HG03025 (cell line): ENCODE measurements around the gene GATA6.
"Not testable (repeated sequence)": the region's sequence is repeated elsewhere in the genome, so short reads cannot be mapped to it uniquely, and the experiment has no call there.

ENCODE experiments used
- ATAC-seq: cut with Tn5 transposase; IDR thresholded peaks from one replicate; pipeline ENCODE4 v1.9.1; 2021; ENCODE audit warnings: mild to moderate bottlenecking, moderate library complexity; ENCODE audit not compliant: unreplicated experiment, low FRiP score

Gene GATA6

GRCh38 chr18:22179174-22179573 lies 9.8 kb downstream of the GATA6 start:
- no peak for ATAC-seq

DNA sequence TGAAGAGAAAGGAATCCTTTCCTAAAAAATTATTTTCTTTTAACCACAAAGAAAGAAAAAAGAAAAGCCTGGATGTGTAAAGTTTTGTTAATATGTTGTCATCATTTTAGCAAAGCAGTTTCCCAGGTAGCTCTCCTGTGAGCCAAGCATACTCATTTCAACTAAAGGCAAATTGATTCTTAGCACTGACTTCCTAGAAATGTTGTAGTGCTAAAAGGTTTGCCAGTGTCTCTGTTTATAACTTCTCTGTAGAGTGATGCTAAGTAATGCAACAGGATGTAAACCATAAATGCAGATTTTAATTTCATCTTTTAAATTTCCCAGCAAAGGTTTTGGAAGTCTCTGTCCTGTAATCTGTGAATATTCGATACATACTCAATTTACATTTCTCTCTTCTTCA lies 10.2 kb downstream of the GATA6 start:
- no peak for ATAC-seq

GRCh38 chr18:22180722-22181121 lies 11.3 kb downstream of the GATA6 start:
- ATAC-seq: no peak

DNA sequence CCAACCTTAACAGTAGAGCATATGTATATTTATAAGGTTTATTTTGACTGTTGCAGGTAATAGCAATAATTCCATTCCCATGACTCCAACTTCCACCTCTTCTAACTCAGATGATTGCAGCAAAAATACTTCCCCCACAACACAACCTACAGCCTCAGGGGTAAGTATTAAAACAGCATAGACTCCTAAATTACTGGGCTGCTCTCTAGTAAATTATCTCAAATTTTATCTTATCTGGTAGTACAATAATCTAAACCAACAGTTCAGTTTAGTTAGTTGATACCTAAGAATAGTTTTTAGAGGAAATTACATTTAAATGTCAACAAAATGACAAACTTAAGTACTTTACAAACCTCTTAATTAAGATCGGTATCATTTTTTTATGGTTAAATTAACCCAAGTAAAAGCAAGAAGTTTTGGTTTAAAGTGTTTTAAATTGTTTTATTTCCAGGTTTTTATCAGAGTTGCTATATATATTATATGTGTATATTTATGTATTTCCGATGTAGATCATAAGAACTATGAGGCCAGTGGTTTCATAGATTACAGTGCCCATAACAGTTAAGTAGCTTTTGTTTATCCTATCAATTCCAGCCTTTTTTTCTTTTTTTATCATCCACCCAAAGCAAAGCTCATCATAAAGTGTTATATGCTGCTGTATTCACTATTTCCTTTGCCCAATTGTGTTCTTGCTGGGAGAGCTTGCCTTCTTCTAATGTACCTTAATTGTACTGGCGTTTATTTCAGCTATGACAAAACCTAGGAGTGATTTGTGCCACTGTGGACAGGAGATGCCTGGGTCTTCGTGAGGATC lies 13.7 kb downstream of the GATA6 start:
- no peak for ATAC-seq

DNA sequence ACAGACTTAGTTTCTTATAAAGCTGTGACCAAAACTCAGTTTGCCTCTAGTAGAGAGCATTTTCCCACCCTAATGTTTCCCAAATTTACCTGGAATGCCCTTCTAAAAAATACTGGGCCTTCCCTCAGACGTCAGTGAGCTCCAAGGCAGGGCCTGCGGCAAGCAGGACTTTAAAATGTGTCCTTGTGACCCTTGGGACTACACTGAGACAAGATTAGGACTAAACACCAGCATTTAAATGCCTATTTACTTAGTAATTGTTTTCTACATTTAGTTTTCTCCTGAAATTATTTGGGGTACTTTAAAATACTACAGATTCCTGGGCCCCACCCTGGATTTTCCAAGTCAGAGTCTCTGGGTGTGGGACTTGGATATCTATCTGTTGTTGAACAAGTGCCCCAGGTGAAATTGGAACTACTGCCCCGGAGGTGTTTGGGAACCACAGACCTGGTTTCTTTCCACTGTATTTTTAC lies 14.3 kb downstream of the GATA6 start:
- ATAC-seq: no peak

GRCh38 chr18:22184573-22184972 lies 15.2 kb downstream of the GATA6 start:
- ATAC-seq: not testable (repeated sequence)

GRCh38 chr18:22185273-22185672 lies 15.9 kb downstream of the GATA6 start:
- ATAC-seq: no peak

- no peak for ATAC-seq
Observed at GRCh38 chr18:22185771-22186386, 16.5 kb downstream of the GATA6 start.

DNA sequence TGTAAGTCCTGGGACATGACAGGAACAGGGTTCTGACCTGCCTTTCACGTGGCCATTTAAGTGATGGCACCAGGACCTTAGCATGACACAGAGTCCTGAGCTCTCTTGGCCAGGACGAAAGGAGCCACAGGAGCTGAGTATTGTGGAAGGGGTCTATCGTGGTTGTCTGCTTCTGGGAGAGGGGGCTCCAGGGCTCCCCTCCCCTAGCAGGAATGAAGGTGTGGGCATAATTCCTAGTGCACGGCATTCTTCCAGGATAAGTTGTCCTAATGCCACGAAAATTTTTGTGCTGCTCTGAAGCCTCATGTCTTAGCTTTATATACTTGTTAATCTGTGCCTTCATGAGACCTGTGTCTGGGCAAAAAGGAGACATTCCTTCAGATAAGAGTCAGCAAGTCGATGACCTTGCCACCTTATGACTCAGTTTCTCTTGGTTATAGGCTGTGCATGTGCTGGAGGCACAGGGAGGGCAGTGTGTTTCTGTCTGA lies 17.1 kb downstream of the GATA6 start:
- ATAC-seq: no peak

DNA sequence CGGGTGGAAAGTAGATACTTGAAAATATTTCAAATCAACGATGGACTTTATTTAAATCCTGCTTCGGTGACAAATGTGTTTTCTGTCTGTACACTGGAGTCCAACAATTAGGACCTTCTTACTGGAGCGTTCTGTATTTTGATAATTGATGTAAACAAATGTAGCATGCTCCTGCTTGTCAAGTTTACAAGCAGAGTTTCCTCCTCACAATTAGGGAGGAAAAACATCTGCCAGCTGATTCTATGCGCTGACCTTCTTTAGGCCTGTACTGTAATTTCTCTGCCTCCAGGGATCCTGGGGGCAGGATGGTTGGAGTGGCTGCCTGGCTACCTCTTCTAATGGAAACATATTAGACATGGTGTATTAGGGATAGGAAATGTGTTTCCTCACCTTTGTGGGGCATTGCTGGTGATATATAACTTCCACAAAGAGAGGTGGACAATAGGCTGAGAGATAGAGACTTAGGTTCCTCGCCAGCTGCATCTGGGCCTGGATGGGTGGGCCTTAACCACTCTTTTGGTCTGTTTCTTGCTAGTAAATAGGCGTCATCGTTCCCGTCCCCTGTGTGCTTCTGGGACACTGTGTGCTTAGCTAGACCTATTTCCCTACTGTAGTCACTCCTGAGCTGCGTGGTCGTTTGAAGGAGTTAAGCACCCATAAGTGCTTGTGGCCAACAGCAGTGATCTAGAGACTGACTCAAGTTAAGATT lies 19.3 kb downstream of the GATA6 start:
- ATAC-seq: no peak

- ATAC-seq: no peak
Observed at GRCh38 chr18:22189449-22190166, 20.2 kb downstream of the GATA6 start.

GRCh38 chr18:22191346-22191695 lies 21.9 kb downstream of the GATA6 start:
- ATAC-seq: no peak

DNA sequence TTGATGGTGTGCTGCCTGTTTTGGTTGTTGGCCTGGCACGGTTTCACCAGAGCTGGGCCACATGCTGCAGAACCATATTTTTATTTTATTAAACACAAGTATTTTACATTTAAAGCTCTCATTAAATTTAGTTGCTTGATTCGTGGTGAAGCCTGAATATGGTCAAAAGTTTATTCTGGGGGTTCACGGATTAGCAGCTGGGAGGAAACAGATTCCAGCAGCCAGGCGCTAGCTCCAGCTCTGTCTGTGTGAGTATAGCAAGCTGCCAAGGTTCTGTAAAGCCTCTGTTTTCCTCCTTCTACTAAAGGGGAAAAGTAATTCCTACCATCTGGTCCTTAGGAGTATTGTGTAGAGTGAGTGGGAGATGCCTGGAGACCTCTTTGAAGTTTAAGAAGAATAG lies 22.5 kb downstream of the GATA6 start:
- no peak for ATAC-seq

- ATAC-seq: no peak
Observed at GRCh38 chr18:22193466-22193865, 24.1 kb downstream of the GATA6 start.

DNA sequence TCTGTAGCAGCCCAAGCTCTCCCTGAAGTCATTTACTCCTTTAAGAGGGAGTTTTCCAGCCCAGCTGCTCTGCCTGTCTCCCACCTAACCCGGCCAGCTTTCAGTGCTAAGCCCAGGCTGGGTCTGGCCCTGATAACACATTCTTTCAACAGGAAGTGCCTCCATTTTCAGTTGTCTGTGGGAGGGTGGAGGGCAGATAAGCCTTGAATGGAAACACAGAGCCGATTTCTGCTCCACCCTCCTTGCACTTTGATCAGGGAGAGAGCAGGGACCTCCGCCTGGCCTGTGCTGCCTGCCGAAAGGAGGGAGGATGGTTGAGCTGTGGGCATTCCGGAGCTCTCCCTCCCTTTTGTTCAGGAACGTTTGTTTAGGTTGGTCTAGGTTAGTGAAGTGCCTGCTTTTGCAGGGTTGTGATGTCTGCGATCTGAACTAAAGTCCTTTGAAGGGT lies 24.8 kb downstream of the GATA6 start:
- ATAC-seq: no peak

GRCh38 chr18:22195052-22195451 lies 25.7 kb downstream of the GATA6 start:
- ATAC-seq: no peak

DNA sequence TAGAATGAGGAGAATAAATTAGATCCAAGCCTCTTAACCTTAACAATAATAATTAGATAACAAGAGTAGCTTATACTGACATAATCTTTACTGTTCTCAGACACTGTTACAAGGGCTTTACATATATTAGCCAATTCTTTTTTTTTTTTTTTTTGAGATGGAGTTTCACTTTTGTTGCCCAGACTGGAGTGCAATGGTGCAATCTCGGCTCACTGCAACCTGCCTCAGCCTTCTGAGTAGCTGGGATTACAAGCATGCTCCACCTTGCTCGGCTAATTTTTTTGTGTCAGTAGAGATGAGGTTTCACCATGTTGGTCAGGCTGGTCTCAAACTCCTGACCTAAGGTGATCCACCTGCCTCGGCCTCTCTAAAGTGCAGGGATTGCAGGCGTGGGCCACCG lies 27.6 kb downstream of the GATA6 start:
- not testable (repeated sequence) for ATAC-seq

DNA sequence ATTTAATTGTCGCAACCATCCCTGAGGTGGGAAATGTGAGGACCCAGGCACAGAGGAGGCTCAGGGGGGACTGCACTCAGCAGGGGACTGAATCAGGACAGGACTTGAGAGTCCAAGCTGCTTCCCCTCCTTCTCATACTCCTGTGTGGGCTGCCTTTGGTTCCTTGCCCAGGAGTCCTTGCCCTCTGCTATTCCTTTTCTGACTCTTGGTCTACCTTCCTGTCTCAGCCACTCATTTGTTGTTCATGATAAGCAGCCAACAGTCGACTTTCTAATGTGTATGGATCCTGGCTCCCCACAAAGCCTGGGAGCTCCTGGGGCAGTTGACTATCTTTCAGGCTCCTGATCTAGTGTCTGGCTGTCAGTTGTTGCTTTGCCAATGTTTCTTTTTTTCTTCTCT lies 28.3 kb downstream of the GATA6 start:
- ATAC-seq: no peak

DNA sequence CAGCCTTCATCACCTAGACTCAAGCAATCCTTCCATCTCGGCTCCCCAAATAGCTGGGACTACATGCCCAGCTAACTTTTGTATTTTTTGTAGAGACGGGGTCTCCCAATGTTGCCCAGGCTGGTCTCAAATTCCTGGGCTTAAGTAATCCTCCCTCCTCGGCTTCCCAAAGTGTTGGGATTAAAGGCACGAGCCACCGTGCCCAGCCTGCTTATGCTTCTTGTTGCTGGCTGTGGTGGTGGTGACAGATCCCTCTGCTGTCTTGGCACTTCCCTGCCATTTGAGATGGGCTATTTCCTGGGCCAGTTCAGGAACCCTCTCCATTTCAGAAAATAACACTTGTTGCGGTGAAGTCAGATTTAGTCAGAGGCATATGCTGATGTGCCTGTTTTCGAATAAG lies 28.8 kb downstream of the GATA6 start:
- ATAC-seq: no peak

DNA sequence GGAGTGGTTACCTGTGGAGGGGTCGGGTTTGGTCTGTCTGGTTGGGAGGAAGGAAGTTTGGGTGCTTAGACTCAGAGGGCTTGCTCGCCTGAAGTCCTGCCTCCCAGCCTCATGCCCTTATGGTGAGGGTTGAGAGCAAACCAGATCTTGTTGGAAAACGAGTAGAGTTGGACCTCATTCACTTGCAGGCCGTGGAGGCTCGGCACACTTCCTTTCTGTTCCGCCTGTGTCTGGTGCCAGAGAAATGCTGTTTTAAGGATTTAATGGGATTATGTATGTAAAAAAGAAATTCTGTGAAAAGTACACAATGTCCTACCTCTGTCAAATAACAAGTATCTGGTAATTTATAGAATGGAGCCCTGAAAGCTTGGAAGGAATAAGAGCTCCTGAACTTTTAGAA lies 29.6 kb downstream of the GATA6 start:
- ATAC-seq: no peak
